ENCODE measurements around the gene RTF1. TPM values are rescaled to one million over a fixed set of nuclear protein-coding genes. Genes with fewer than 3 reads are reported as not detected.
"Not testable (repeated sequence)": the region's sequence is repeated elsewhere in the genome, so short reads cannot be mapped to it uniquely, and the experiment has no call there.

The RTF1 gene
- total RNA-seq = 10 to 100 TPM; 32.9 to 35.5 TPM
- polyA plus RNA-seq = 28.2 TPM

DNA sequence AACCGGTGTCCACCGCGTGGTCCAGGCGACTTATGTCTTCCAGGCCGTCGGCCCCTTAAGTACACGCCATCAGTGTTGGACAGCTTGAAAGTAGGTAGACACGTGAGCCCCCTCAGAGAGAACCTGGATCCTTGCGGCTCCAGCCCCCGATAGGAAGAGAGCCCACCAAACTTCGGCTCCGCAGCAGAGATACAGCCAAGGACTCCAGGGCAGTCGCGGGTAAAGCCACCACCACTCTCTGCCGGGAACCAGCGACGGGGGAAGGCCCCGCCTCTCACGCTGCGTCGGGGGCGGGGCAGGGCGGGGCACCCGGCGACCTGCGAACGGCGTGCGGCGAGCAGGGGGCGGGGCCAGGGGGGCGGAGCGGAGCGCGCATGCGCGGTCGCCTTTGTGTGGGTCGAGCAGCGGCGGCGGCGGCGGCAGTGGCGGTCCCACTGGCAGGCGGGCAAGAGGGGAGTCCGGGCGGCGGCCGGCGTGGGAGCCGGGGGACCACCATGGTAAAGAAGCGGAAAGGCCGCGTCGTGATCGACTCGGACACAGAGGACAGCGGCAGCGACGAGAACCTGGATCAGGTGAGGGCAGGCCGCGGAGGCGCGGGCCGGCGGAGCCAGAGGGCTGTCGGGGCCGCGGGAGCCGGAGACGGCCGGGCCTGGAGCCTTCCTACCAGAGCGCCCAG is at the start of gene RTF1:
TSS of gene RTF1 (plus strand) at position 354 of the 676 bp plus-strand sequence. CDS start at position 375, 21 bp downstream.
- Histone ChIP-seq H3K36me3 (ENCODE audit: insufficient read depth, low read length) (no peaks in the 10 kb centered on the region), H3K4me3 (ENCODE audit: low read length) (peak within 1 kb of the TSS; percentile 97), H3K27ac (ENCODE audit: low read depth, low read length) (peak within 1 kb of the TSS; percentile 72), H3K4me1 (ENCODE audit: insufficient read depth, low read length) (peaks cover 29% of the 10 kb centered on the region), H3K27me3 (ENCODE audit: insufficient read depth, low read length, poor library complexity, severe bottlenecking) (no peaks in the 10 kb centered on the region), H3K9me3 (ENCODE audit: low read length) (no peaks in the 10 kb centered on the region)
- Mint-ChIP-seq H3K9me3 (no peaks in the 10 kb centered on the region), H3K4me1 (peaks cover 41 to 50% (median 43%) of the 10 kb centered on the region in 3 donors), H3K27ac (peak within 1 kb of the TSS; percentile 91 to 96 (median 95)), H3K36me3 (peaks cover 0 to 12% (median 0%) of the 10 kb centered on the region in 3 donors), H3K27me3 (no peaks in the 10 kb centered on the region), H3K4me3 (peak within 1 kb of the TSS; percentile 92 to 99 (median 95))
- POLR2A ChIA-PET = no interaction called here
- peak; percentile 95 to 98 (median 97) for DNase-seq
- CTCF ChIA-PET = interaction anchor here (1.2 kb wide), 1 partner anchor 9 kb away, joined by 3 read pairs; no protein-coding TSS in a partner anchor

DNA sequence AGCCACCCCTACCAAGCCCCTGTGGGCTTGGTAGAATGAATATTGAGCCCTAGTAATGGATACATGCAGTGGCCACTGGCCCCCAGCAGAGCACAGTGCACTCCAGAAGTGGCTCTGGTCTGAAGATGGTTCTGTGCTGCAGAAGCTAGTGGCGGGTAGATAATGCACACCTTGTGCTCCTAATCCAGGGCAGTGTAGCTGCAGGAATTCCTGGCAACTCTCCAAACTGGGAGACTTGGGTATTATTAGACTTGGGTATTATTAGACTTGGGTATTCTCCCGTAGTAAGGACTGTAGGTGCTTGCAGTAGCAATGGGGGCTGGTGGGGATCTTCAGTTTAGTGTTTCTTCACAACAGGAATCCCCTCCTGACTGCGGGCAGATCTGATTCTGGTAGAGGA is 49.5 kb upstream of the RTF1 start:
- CTCF ChIA-PET = no interaction called here
- H3K4me3 Mint-ChIP-seq = no peak overlapping the region

DNA sequence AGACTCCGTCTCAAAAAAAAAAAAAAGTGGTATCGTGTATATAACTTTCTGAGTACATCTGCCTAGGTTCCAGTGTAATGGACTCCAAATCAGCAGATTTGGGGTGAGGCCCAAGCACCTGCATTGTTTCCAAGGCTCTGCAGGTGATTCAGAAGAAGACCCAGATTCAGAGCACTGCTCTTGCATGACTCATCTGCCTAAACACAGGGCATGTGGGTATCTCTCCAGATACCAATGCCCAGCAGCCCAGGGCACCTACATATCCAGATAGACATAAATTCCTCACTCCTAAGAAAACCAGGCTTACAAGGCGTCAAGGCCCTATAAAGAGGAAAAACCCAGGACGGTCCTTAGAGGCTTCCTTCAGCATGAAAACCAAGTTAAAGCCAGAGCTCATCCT is 38.9 kb upstream of the RTF1 start:
- Histone ChIP-seq H3K4me3 (ENCODE audit: low read length) (no peak overlapping the region), H3K27ac (ENCODE audit: low read depth, low read length) (no peak overlapping the region), H3K27me3 (ENCODE audit: insufficient read depth, low read length, poor library complexity, severe bottlenecking) (no peaks in the 10 kb centered on the region), H3K4me1 (ENCODE audit: insufficient read depth, low read length) (no peaks in the 10 kb centered on the region), H3K9me3 (ENCODE audit: low read length) (no peaks in the 10 kb centered on the region), H3K36me3 (ENCODE audit: insufficient read depth, low read length) (no peaks in the 10 kb centered on the region)
- ChIA-PET CTCF (no interaction called here), POLR2A (no interaction called here)
- H3K4me1 Mint-ChIP-seq = no peaks in the 10 kb centered on the region
- peak overlapping the region in 1 of 8 donors; percentile 85 for H3K27ac Mint-ChIP-seq
- H3K36me3 Mint-ChIP-seq = peaks cover 0 to 5% (median 0%) of the 10 kb centered on the region in 3 donors
- no peaks in the 10 kb centered on the region for H3K9me3 Mint-ChIP-seq
- H3K27me3 Mint-ChIP-seq = no peaks in the 10 kb centered on the region
- H3K4me3 Mint-ChIP-seq = no peak overlapping the region
- no peak for DNase-seq

More for the DNA sequence above, 49.5 kb upstream of the RTF1 start:
- peaks cover 0 to 4% (median 0%) of the 10 kb centered on the region in 3 donors for H3K4me1 Mint-ChIP-seq
- Histone ChIP-seq H3K9me3 (ENCODE audit: low read length) (no peaks in the 10 kb centered on the region), H3K4me1 (ENCODE audit: insufficient read depth, low read length) (no peaks in the 10 kb centered on the region), H3K27ac (ENCODE audit: low read depth, low read length) (no peak overlapping the region), H3K4me3 (ENCODE audit: low read length) (no peak overlapping the region), H3K27me3 (ENCODE audit: insufficient read depth, low read length, poor library complexity, severe bottlenecking) (no peaks in the 10 kb centered on the region), H3K36me3 (ENCODE audit: insufficient read depth, low read length) (no peaks in the 10 kb centered on the region)
- DNase-seq = no peak
- POLR2A ChIA-PET = no interaction called here
- H3K9me3 Mint-ChIP-seq = no peaks in the 10 kb centered on the region
- no peaks in the 10 kb centered on the region for H3K27me3 Mint-ChIP-seq
- H3K36me3 Mint-ChIP-seq = peaks cover 0 to 4% (median 2%) of the 10 kb centered on the region in 3 donors
- H3K27ac Mint-ChIP-seq = no peak overlapping the region

DNA sequence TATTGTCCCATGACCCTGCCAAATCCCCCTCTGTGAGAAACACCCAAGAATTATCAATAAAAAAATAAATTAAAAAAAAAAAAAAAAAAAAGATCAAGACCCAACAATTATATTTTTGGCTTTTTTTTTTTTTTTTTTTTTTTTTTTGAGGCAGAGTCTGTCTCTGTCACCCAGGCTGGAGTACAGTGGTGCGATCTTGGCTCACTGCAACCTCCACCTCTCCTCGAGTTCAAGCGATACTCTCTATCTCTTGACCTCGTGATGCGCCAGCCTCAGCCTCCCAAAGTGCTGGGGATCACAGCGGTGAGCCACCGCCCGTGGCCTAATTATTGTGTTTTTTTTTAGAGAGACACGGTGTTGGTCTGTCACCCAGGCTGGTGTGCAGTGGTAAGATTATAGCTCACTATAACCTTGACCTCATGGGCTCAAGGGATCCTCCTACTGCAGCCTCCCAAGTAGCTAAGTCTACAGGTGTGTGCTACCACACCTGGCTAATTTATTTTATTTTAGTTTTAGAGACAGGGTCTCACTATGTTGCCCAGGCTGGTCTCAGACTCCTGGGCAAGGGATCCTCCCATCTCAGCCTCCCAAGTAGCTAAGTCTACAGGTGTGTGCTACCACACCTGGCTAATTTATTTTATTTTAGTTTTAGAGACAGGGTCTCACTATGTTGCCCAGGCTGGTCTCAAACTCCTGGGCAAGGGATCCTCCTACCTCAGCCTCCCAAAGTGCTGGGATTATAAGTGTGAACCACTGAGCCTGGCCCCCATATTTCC is 32.7 kb upstream of the RTF1 start:
- CTCF ChIA-PET, H3K9me3 Mint-ChIP-seq: not testable (repeated sequence)
- POLR2A ChIA-PET = interaction anchor here (0.7 kb wide), 1 partner anchor 944 kb away, joined by 4 read pairs; the partner anchor contains the start of gene BAHD1

DNA sequence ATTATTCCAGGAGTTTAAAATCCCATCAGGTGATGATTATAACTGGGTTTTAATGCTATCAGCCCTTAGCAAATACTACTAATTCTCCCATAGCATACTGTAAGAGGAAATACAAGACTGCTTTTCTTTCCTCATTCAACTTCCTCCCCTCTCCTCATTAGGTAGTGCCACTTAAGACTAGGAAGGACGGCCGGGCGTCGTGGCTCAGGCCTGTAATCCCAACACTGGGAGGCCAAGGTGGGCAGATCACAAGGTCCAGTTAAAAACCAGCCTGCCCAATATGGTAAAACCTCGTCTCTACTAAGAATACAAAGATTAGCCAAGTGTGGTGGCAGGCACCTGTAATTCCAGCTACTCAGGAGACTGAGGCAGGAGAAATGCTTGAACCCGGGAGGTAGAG is 29.2 kb upstream of the RTF1 start:
- Mint-ChIP-seq H3K4me3 (no peak overlapping the region), H3K9me3 (no peaks in the 10 kb centered on the region), H3K27ac (peak overlapping the region in 1 of 8 donors; percentile 81), H3K27me3 (no peaks in the 10 kb centered on the region), H3K4me1 (peaks cover 2 to 5% (median 2%) of the 10 kb centered on the region in 3 donors), H3K36me3 (peaks cover 2 to 38% (median 3%) of the 10 kb centered on the region in 3 donors)
- DNase-seq = no peak
- Histone ChIP-seq H3K36me3 (ENCODE audit: insufficient read depth, low read length) (peaks cover 10% of the 10 kb centered on the region), H3K9me3 (ENCODE audit: low read length) (no peaks in the 10 kb centered on the region), H3K4me3 (ENCODE audit: low read length) (no peak overlapping the region), H3K27me3 (ENCODE audit: insufficient read depth, low read length, poor library complexity, severe bottlenecking) (no peaks in the 10 kb centered on the region), H3K4me1 (ENCODE audit: insufficient read depth, low read length) (no peaks in the 10 kb centered on the region), H3K27ac (ENCODE audit: low read depth, low read length) (no peak overlapping the region)
- CTCF ChIA-PET = no interaction called here
- POLR2A ChIA-PET = interaction anchor here (0.7 kb wide), 1 partner anchor 156 kb away, joined by 4 read pairs; the partner anchor contains the start of gene CHP1

More for the DNA sequence above, 32.7 kb upstream of the RTF1 start:
- not testable (repeated sequence) for H3K4me1 Mint-ChIP-seq; H3K27ac ChIP-seq (ENCODE audit: low read depth, low read length); H3K27me3 ChIP-seq (ENCODE audit: insufficient read depth, low read length, poor library complexity, severe bottlenecking); H3K9me3 ChIP-seq (ENCODE audit: low read length); H3K4me1 ChIP-seq (ENCODE audit: insufficient read depth, low read length); H3K4me3 ChIP-seq (ENCODE audit: low read length); H3K27me3 Mint-ChIP-seq; H3K4me3 Mint-ChIP-seq; DNase-seq
- Mint-ChIP-seq H3K36me3 (peaks cover 0 to 26% (median 2%) of the 10 kb centered on the region in 3 donors), H3K27ac (peak overlapping the region in 1 of 8 donors; percentile 58)
- peaks cover 10% of the 10 kb centered on the region for H3K36me3 ChIP-seq (ENCODE audit: insufficient read depth, low read length)

DNA sequence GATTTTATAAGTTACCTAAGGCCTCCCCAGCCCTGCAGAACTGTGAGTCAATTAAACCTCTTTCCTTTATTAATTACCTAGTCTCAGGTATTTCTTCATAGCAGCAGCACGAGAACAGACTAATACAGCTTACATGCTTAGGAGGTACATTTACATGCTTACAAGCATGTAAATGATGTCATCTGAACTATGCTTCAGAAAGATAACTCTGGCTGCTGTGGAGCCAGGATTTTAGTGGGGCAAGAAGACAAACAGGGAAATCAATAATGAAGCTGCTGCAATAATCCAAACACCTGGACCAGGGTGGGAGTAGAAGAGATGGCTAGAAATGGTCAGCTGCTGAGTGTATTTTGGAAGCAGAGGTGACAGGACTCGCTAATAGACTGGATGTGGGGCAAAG is 24.2 kb upstream of the RTF1 start:
- Histone ChIP-seq H3K36me3 (ENCODE audit: insufficient read depth, low read length) (peaks cover 25% of the 10 kb centered on the region), H3K9me3 (ENCODE audit: low read length) (no peaks in the 10 kb centered on the region), H3K27me3 (ENCODE audit: insufficient read depth, low read length, poor library complexity, severe bottlenecking) (no peaks in the 10 kb centered on the region), H3K27ac (ENCODE audit: low read depth, low read length) (no peak overlapping the region), H3K4me1 (ENCODE audit: insufficient read depth, low read length) (peaks cover 7% of the 10 kb centered on the region), H3K4me3 (ENCODE audit: low read length) (no peak overlapping the region)
- peaks cover 14 to 18% (median 17%) of the 10 kb centered on the region in 3 donors for H3K4me1 Mint-ChIP-seq
- ChIA-PET POLR2A (no interaction called here), CTCF (no interaction called here)
- no peaks in the 10 kb centered on the region for H3K9me3 Mint-ChIP-seq
- no peaks in the 10 kb centered on the region for H3K27me3 Mint-ChIP-seq
- peaks cover 10 to 49% (median 14%) of the 10 kb centered on the region in 3 donors for H3K36me3 Mint-ChIP-seq
- H3K4me3 Mint-ChIP-seq = no peak overlapping the region
- no peak for DNase-seq
- H3K27ac Mint-ChIP-seq = peak overlapping the region in 7 of 8 donors; percentile 10 to 77 (median 54)

DNA sequence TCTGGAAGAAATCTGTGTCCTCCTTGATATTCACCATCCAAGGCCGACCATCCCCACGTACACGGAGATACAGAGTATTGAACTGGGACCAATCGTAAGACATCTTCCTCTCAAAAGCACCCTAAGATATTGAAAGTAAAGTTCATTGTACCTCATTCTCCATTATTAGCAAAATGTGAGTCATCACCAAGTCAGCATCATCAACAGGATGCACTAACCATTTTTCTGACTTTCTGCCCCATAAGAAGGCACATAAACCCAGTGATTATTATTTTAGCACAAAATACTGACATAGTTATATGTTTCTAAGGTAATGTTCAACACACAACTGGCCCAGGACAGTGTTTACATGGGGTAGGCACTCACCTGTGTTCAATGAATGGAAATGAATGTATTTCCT is 22.0 kb upstream of the RTF1 start:
- CTCF ChIA-PET = no interaction called here
- H3K27ac Mint-ChIP-seq = peak overlapping the region in 2 of 8 donors; percentile 47 to 72

DNA sequence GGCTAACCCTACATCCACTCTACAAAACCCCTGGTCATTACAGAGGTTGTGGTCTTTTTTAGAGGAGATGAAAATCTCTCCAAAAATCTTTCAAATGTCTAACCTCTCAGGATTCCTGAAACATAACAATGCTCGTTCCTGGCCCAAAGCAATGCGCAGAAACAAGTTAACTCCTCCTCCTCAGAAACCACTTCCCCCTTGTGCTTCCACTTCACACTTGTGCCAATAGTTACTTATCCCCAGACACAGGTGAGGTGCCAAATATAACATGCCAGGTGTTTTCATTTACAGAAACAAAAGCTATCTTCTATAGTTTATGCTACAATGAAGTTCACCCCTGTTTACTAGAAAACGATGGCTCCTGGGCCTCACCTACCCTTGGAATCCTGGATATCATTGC is 20.8 kb upstream of the RTF1 start:
- no peak overlapping the region for H3K4me3 ChIP-seq (ENCODE audit: low read length)
- Mint-ChIP-seq H3K27ac (peak overlapping the region in 2 of 8 donors; percentile 40 to 68), H3K9me3 (no peaks in the 10 kb centered on the region), H3K4me3 (no peak overlapping the region), H3K4me1 (peaks cover 18 to 22% (median 21%) of the 10 kb centered on the region in 3 donors), H3K36me3 (peaks cover 10 to 34% (median 16%) of the 10 kb centered on the region in 3 donors), H3K27me3 (no peaks in the 10 kb centered on the region)
- H3K4me1 ChIP-seq (ENCODE audit: insufficient read depth, low read length) = peaks cover 7% of the 10 kb centered on the region
- POLR2A ChIA-PET = no interaction called here
- no peaks in the 10 kb centered on the region for H3K9me3 ChIP-seq (ENCODE audit: low read length)
- no peak overlapping the region for H3K27ac ChIP-seq (ENCODE audit: low read depth, low read length)
- H3K36me3 ChIP-seq (ENCODE audit: insufficient read depth, low read length) = peaks cover 19% of the 10 kb centered on the region
- CTCF ChIA-PET = no interaction called here
- DNase-seq = no peak
- H3K27me3 ChIP-seq (ENCODE audit: insufficient read depth, low read length, poor library complexity, severe bottlenecking) = no peaks in the 10 kb centered on the region

More for the DNA sequence above, 22.0 kb upstream of the RTF1 start:
- H3K4me1 Mint-ChIP-seq = peaks cover 14 to 18% (median 17%) of the 10 kb centered on the region in 3 donors
- H3K36me3 Mint-ChIP-seq = peaks cover 10 to 37% (median 14%) of the 10 kb centered on the region in 3 donors
- H3K27ac ChIP-seq (ENCODE audit: low read depth, low read length) = no peak overlapping the region
- DNase-seq = no peak
- H3K9me3 Mint-ChIP-seq = no peaks in the 10 kb centered on the region
- H3K4me3 ChIP-seq (ENCODE audit: low read length) = no peak overlapping the region
- no peaks in the 10 kb centered on the region for H3K27me3 Mint-ChIP-seq
- H3K9me3 ChIP-seq (ENCODE audit: low read length) = no peaks in the 10 kb centered on the region
- no peak overlapping the region for H3K4me3 Mint-ChIP-seq
- H3K27me3 ChIP-seq (ENCODE audit: insufficient read depth, low read length, poor library complexity, severe bottlenecking) = no peaks in the 10 kb centered on the region
- POLR2A ChIA-PET = no interaction called here
- H3K4me1 ChIP-seq (ENCODE audit: insufficient read depth, low read length) = peaks cover 7% of the 10 kb centered on the region
- peaks cover 19% of the 10 kb centered on the region for H3K36me3 ChIP-seq (ENCODE audit: insufficient read depth, low read length)
